NCI-H2196 (cell line): Measurements from ENCODE around the gene CTNNA2.

ENCODE experiments used
- DNase-seq: peaks from one replicate; lab custom pipeline; 2025; ENCODE audit not compliant: unreplicated experiment; lab: John Stamatoyannopoulos, UW

Gene CTNNA2

GRCh38 chr2:80519121-80519643 lies 1006.3 kb downstream of the CTNNA2 start:
- DNase-seq = no peak

GRCh38 chr2:80519699-80520291 lies 1006.9 kb downstream of the CTNNA2 start:
- no peak for DNase-seq

GRCh38 chr2:80525152-80525551 lies 1012.3 kb downstream of the CTNNA2 start:
- no peak for DNase-seq

GRCh38 chr2:80527119-80527518 lies 1014.3 kb downstream of the CTNNA2 start:
- no peak for DNase-seq

- DNase-seq = no peak
Measured at GRCh38 chr2:80529466-80530165, 1016.8 kb downstream of the CTNNA2 start.

- DNase-seq = no peak
Measured at GRCh38 chr2:80530442-80531064, 1017.7 kb downstream of the CTNNA2 start.

GRCh38 chr2:80531319-80531718 lies 1018.5 kb downstream of the CTNNA2 start:
- DNase-seq = no peak

GRCh38 chr2:80545420-80546210 lies 1032.8 kb downstream of the CTNNA2 start:
- no peak for DNase-seq

- no peak for DNase-seq
Measured at GRCh38 chr2:80546766-80547165, 1033.9 kb downstream of the CTNNA2 start.

GRCh38 chr2:80547344-80547743 lies 1034.5 kb downstream of the CTNNA2 start:
- DNase-seq = no peak

GRCh38 chr2:80548469-80548868 lies 1035.6 kb downstream of the CTNNA2 start:
- DNase-seq = no peak

GRCh38 chr2:80549901-80550300 lies 1037.0 kb downstream of the CTNNA2 start:
- no peak for DNase-seq

GRCh38 chr2:80560326-80560725 lies 1047.5 kb downstream of the CTNNA2 start:
- DNase-seq = no peak

GRCh38 chr2:80568011-80568410 lies 1055.2 kb downstream of the CTNNA2 start:
- DNase-seq = no peak

GRCh38 chr2:80573167-80573566 lies 1060.3 kb downstream of the CTNNA2 start:
- DNase-seq = no peak

GRCh38 chr2:80573950-80574349 lies 1061.1 kb downstream of the CTNNA2 start:
- DNase-seq = no peak

GRCh38 chr2:80579756-80580155 lies 1066.9 kb downstream of the CTNNA2 start:
- DNase-seq = no peak

GRCh38 chr2:80591233-80591632 lies 1078.4 kb downstream of the CTNNA2 start:
- no peak for DNase-seq

GRCh38 chr2:80592106-80592505 lies 1079.3 kb downstream of the CTNNA2 start:
- DNase-seq = no peak

- DNase-seq = no peak
Measured at GRCh38 chr2:80610108-80610507, 1097.3 kb downstream of the CTNNA2 start.

- DNase-seq = no peak
Measured at GRCh38 chr2:80621656-80622055, 1108.8 kb downstream of the CTNNA2 start.
